Measurements from ENCODE around the gene FARS2.
A peak's percentile ranks its signal among the peaks of the same experiment; 100 is the strongest.

Gene FARS2

DNA sequence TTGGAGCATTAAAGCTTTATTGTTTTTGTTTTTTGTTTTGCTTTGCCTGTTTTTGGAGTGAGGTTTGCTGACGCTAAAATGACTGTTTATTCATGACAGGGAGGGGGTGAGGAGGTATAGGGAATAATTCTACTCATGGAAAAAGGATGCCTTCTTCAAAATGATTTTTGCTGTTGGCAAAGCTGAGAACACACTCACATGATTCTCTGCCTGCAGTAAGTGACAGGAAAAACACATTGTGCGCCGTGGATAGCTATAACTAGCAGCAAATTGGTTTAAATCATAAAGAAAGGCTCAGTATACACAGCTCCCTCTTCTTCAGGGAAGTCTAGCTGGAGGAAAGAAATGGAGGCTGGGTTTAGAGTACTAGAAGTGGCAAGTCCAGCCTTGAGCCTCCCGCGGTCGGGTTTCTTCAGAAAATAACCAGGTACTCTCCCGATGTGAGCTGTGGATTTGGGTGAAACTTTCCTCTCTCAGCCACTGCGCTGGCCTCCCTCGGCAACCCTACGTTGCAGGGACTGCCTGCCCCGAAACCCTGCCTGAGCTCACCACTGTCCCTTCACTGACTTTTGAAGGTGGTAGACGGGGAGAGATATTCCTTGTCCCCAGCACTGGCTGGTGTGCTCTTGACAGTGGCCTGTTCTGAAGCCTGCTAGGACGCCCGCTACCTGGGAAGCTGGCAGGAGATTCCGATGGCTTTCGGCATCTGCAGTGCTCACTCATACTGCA lies 467.2 kb downstream of the FARS2 start:
- no peaks in the 10 kb centered on the region for H3K9me3 ChIP-seq (ENCODE audit: insufficient read depth, low read length)
- peaks cover 22% of the 10 kb centered on the region for H3K27me3 ChIP-seq (ENCODE audit: low read depth, low read length)
- H3K4me1 ChIP-seq (ENCODE audit: low read length), result peaks cover 25% of the 10 kb centered on the region
- peak overlapping the region; percentile 84 for H3K4me2 ChIP-seq (ENCODE audit: low read length)
- no peak overlapping the region for H2AFZ ChIP-seq (ENCODE audit: low read depth, low read length)
- peak overlapping the region; percentile 63 for H3K4me3 ChIP-seq (ENCODE audit: low read length)
- TF ChIP-seq, protein P1, sequence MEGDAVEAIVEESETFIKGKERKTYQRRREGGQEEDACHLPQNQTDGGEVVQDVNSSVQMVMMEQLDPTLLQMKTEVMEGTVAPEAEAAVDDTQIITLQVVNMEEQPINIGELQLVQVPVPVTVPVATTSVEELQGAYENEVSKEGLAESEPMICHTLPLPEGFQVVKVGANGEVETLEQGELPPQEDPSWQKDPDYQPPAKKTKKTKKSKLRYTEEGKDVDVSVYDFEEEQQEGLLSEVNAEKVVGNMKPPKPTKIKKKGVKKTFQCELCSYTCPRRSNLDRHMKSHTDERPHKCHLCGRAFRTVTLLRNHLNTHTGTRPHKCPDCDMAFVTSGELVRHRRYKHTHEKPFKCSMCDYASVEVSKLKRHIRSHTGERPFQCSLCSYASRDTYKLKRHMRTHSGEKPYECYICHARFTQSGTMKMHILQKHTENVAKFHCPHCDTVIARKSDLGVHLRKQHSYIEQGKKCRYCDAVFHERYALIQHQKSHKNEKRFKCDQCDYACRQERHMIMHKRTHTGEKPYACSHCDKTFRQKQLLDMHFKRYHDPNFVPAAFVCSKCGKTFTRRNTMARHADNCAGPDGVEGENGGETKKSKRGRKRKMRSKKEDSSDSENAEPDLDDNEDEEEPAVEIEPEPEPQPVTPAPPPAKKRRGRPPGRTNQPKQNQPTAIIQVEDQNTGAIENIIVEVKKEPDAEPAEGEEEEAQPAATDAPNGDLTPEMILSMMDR (IDR thresholded peaks at IDR 0.05; ENCODE audit: low read depth, low read length), result no peak
- TF ChIP-seq EZH2phosphoT487 (IDR thresholded peaks at IDR 0.05; ENCODE audit: low read depth), result no peak
- H3K27ac ChIP-seq (ENCODE audit: low read length), result no peak overlapping the region
- H4K20me1 ChIP-seq (ENCODE audit: insufficient read depth, low read length), result peaks cover 23% of the 10 kb centered on the region; the same call in 1 of the 2 replicates
- H3K36me3 ChIP-seq (replicated peaks; ENCODE audit: low read depth, low read length), result no peaks in the 10 kb centered on the region
- no peaks in the 10 kb centered on the region for H3K79me2 ChIP-seq (ENCODE audit: low read length)
- H3K9ac ChIP-seq (ENCODE audit: low read length), result peak overlapping the region; percentile 24; the same call in 1 of the 2 replicates

DNA sequence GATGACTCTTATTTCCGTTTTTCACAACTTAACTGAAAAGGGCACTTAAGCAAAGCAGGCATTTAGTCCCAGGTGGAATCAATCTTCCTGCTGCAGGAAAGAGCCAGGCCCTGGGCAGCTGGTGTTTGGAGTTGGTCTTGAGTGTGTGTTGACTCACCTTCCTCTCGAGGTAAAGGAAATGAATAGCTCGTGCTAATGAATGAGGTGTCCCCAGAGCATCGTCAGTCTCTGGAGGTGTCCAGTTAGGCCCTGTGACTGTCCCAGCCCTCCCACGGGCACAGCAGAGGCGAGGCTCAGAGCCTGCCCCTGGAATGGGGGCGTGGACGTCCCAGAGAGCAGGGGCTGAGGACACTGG lies 467.7 kb downstream of the FARS2 start:
- TF ChIP-seq, protein P1 (IDR thresholded peaks at IDR 0.05; ENCODE audit: low read depth, low read length), result no peak
- no peak for TF ChIP-seq EZH2phosphoT487 (IDR thresholded peaks at IDR 0.05; ENCODE audit: low read depth)

DNA sequence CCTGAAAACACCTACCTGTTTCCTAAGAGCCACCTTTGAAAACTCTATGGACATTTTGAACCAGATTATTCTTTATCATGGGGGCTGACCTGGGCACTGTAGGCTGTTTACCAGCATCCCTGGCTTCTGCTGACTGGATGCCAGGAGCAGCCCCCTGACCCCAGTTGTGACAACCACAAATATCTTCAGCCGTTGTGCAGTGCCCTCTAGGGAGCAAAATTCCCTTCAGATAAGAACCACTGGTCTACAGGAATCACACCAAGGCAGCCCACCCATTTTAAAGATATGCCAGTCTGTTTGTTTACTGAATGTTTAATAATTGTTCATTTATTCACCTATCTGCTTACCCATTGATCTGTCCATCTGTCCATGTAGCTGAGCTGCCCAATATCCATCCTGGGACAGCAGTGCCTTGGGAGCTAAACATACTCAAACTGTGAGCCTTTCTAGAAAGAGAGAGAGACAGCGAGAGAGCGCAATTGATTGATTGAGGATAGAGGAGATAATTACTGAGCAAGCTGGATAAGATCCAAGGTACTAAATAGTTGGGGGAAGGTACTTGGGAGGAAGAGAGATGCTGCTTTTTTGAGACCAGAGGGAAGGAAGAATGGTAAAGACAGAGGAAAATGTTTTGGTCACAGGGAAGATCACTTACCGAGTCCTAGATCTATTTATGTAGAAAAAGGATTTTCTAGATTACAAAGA lies 468.7 kb downstream of the FARS2 start:
- TF ChIP-seq EZH2phosphoT487 (IDR thresholded peaks at IDR 0.05; ENCODE audit: low read depth), result no peak
- TF ChIP-seq, protein P1 (IDR thresholded peaks at IDR 0.05; ENCODE audit: low read depth, low read length), result peak; percentile 21; the same call in 1 of the 2 replicates
- no peak overlapping the region for H3K4me2 ChIP-seq (ENCODE audit: low read length)
- no peak overlapping the region for H3K4me3 ChIP-seq (ENCODE audit: low read length)
- no peaks in the 10 kb centered on the region for H3K9me3 ChIP-seq (ENCODE audit: insufficient read depth, low read length)
- peaks cover 16% of the 10 kb centered on the region for H3K4me1 ChIP-seq (ENCODE audit: low read length)
- H3K27me3 ChIP-seq (ENCODE audit: low read depth, low read length), result peaks cover 21% of the 10 kb centered on the region
- H3K36me3 ChIP-seq (replicated peaks; ENCODE audit: low read depth, low read length), result no peaks in the 10 kb centered on the region
- no peak overlapping the region for H2AFZ ChIP-seq (ENCODE audit: low read depth, low read length)
- no peaks in the 10 kb centered on the region for H3K79me2 ChIP-seq (ENCODE audit: low read length)
- H3K9ac ChIP-seq (ENCODE audit: low read length), result no peak overlapping the region
- peaks cover 23% of the 10 kb centered on the region; the same call in 1 of the 2 replicates for H4K20me1 ChIP-seq (ENCODE audit: insufficient read depth, low read length)
- no peak overlapping the region for H3K27ac ChIP-seq (ENCODE audit: low read length)

More for the DNA sequence above, 467.7 kb downstream of the FARS2 start:
- peak overlapping the region; percentile 84 for H3K4me2 ChIP-seq (ENCODE audit: low read length)
- no peaks in the 10 kb centered on the region for H3K9me3 ChIP-seq (ENCODE audit: insufficient read depth, low read length)
- no peak overlapping the region for H2AFZ ChIP-seq (ENCODE audit: low read depth, low read length)
- H3K36me3 ChIP-seq (replicated peaks; ENCODE audit: low read depth, low read length), result no peaks in the 10 kb centered on the region
- H3K79me2 ChIP-seq (ENCODE audit: low read length), result no peaks in the 10 kb centered on the region
- peak overlapping the region; percentile 63 for H3K4me3 ChIP-seq (ENCODE audit: low read length)
- peaks cover 22% of the 10 kb centered on the region for H3K27me3 ChIP-seq (ENCODE audit: low read depth, low read length)
- no peak overlapping the region for H3K27ac ChIP-seq (ENCODE audit: low read length)
- peaks cover 22% of the 10 kb centered on the region for H3K4me1 ChIP-seq (ENCODE audit: low read length)
- H4K20me1 ChIP-seq (ENCODE audit: insufficient read depth, low read length), result peaks cover 23% of the 10 kb centered on the region; the same call in 1 of the 2 replicates
- H3K9ac ChIP-seq (ENCODE audit: low read length), result no peak overlapping the region

DNA sequence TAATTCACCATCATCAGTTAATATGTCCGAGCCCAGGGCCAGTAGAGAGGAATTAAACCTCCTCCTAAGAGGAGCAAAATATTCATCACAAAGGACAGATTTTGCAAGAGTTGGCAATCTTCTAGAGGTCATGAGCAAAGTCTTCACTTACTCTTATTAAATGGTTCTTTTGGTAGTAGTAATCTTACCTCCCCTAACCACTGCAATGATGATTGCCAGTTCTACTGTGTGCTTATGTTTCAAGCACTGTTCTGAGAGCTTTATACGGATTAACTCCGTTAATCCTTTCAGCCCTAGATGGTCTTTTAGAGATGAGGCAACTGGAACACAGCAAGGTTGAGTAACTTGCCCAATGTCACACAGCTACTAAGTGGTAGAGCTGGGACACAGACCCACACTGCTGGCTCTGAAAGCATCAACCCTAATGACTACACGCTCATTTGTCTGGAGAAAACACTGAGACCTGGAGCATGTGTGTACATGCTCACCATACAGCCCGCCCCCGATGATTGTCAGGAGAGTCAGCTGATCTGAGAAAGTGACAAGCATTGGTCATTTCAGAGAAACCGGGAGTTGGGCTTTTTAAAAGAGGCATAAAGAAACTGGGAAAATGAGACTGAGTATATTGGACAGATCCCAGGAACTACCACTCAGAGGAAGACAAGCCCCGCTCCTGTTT lies 469.4 kb downstream of the FARS2 start:
- no peak overlapping the region for H2AFZ ChIP-seq (ENCODE audit: low read depth, low read length)
- no peaks in the 10 kb centered on the region for H3K79me2 ChIP-seq (ENCODE audit: low read length)
- H3K4me1 ChIP-seq (ENCODE audit: low read length), result peaks cover 15% of the 10 kb centered on the region
- no peak overlapping the region for H3K9ac ChIP-seq (ENCODE audit: low read length)
- TF ChIP-seq EZH2phosphoT487 (IDR thresholded peaks at IDR 0.05; ENCODE audit: low read depth), result no peak
- TF ChIP-seq, protein P1 (IDR thresholded peaks at IDR 0.05; ENCODE audit: low read depth, low read length), result no peak
- no peak overlapping the region for H3K27ac ChIP-seq (ENCODE audit: low read length)
- no peak overlapping the region for H3K4me3 ChIP-seq (ENCODE audit: low read length)
- no peaks in the 10 kb centered on the region for H3K9me3 ChIP-seq (ENCODE audit: insufficient read depth, low read length)
- H4K20me1 ChIP-seq (ENCODE audit: insufficient read depth, low read length), result peaks cover 23% of the 10 kb centered on the region; the same call in 1 of the 2 replicates
- no peak overlapping the region for H3K4me2 ChIP-seq (ENCODE audit: low read length)
- H3K36me3 ChIP-seq (replicated peaks; ENCODE audit: low read depth, low read length), result no peaks in the 10 kb centered on the region
- H3K27me3 ChIP-seq (ENCODE audit: low read depth, low read length), result peaks cover 15% of the 10 kb centered on the region; the same call in 1 of the 2 replicates

Data from OCI-LY3 (cell line).